B cell (primary cell): ENCODE measurements around the gene HOXD3.

ENCODE experiments used
- EZH2 ChIP-seq: IDR thresholded peaks from 2 replicates; pipeline ENCODE4 v1.6.1; 2012; ENCODE audit warnings: borderline replicate concordance, low read depth, mild to moderate bottlenecking, moderate library complexity, low read length; ENCODE audit not compliant: insufficient read depth, poor library complexity, severe bottlenecking
- TF ChIP-seq, protein P1 (sequence below): fragments of 200-600 bp; IDR thresholded peaks from one replicate; pipeline ENCODE4 v1.8.0; 2022; ENCODE audit warnings: antibody characterized with exemption, mild to moderate bottlenecking

- TF ChIP-seq, protein P1, sequence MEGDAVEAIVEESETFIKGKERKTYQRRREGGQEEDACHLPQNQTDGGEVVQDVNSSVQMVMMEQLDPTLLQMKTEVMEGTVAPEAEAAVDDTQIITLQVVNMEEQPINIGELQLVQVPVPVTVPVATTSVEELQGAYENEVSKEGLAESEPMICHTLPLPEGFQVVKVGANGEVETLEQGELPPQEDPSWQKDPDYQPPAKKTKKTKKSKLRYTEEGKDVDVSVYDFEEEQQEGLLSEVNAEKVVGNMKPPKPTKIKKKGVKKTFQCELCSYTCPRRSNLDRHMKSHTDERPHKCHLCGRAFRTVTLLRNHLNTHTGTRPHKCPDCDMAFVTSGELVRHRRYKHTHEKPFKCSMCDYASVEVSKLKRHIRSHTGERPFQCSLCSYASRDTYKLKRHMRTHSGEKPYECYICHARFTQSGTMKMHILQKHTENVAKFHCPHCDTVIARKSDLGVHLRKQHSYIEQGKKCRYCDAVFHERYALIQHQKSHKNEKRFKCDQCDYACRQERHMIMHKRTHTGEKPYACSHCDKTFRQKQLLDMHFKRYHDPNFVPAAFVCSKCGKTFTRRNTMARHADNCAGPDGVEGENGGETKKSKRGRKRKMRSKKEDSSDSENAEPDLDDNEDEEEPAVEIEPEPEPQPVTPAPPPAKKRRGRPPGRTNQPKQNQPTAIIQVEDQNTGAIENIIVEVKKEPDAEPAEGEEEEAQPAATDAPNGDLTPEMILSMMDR = no peak
- no peak for TF ChIP-seq EZH2
Observed at GRCh38 chr2:176163672-176164056, 6.6 kb downstream of the HOXD3 start.
